GM18870 (cell line): ENCODE results near the gene MAP1LC3B2.

Source experiments
- ATAC-seq: cut with Tn5 transposase; IDR thresholded peaks from one replicate; pipeline ENCODE4 v1.9.1; 2021; ENCODE audit warnings: moderate library complexity; ENCODE audit not compliant: unreplicated experiment

The MAP1LC3B2 gene

DNA sequence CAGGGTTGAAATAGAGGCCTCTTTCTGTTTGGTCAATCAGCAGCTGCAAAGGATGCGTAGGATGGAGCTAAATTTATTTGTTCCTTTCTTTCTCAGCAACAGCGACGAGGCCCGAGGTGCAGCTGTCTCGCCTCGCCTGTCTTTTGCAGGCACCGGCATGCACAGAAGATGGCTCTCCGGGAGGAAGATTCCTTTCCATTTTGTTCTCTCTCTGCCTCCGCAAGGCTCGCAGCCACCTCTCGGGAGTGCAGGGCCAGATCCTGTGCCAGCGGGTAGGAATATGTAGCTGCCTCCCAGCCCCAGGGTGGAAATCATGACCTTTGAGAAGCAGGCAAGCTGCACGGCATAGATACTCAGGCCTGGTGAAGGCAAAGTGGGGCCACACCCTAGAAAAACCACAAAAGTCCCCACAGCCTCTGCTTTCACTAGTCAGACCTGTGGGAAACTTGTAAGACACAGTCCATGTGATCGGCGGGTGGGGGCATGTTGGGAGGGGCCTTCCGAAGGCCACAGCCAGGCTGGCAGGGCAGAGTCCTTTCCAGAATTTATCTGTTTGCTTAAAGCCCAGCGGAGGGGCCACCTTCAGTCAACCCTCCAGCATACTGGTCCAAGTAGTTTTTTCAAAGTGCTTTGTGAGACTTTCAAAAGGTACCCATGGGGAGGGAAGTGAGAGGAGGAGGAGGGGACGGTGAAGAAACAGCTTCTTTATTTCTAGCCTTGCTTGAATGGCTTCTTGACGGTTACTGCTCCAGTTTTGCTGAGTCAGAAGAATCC is at the start of gene MAP1LC3B2:
MAP1LC3B2 (plus strand) TSS at position 220 of the 774 bp plus-strand sequence. CDS start 16,562 bp downstream, outside the sequence.
- ATAC-seq, result peak; percentile 73

DNA sequence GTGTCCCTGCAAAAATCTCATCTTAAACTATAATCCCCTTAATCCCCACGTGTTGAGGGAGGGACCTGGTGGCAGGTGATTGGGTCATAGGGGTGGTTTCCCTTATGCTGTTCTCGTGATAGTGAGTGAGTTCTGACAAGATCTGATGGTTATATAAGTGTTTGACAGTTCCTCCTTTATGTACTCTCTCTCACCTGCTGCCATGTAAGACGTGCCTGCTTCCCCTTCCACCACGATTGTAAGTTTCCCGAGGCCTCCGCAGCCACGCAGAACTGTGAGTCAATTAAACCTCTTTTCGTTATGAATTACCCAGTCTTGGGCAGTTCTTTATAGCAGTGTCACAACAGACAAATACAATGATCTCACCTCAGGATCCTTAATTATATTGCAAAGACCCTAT is 45.2 kb upstream of the MAP1LC3B2 start:
- no peak for ATAC-seq

DNA sequence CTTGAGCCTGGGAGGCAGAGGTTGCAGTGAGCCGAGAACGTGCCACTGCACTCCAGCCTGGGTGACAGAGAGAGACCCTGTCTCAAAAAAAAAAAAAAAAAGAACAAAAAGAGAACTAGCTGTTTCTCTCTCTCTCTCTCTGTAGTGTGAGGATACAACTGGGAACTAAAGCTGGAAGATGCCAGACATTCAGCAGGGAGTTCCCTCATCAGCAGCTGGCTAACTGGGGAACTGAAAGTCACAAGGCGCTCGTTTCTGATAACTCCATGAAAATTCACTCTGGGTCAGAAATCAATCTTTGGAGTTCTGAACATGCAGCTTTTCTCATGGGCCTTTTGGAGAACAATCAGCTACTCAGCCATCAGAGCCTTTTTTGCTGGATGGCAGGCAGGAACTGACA is 43.5 kb upstream of the MAP1LC3B2 start:
- no peak for ATAC-seq

DNA sequence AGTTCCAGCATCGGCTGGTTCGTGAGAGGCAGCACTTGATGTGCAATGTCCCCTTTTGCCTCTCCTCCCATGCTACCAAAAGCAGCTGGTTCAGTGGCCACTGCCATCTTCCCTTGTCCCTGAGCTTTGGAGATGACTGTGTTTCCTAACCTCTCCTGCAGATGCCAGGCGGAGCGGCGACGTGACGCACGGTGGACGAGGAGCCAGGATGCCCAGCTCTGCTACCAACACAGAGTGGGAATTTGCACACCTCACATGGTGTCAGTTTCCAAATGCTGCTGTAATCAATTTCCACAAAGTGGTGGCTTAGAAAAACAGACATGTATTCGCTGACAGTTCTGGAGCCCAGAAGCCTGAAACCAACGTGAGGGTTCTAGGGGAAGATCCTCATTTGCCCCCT is 42.5 kb upstream of the MAP1LC3B2 start:
- no peak for ATAC-seq

DNA sequence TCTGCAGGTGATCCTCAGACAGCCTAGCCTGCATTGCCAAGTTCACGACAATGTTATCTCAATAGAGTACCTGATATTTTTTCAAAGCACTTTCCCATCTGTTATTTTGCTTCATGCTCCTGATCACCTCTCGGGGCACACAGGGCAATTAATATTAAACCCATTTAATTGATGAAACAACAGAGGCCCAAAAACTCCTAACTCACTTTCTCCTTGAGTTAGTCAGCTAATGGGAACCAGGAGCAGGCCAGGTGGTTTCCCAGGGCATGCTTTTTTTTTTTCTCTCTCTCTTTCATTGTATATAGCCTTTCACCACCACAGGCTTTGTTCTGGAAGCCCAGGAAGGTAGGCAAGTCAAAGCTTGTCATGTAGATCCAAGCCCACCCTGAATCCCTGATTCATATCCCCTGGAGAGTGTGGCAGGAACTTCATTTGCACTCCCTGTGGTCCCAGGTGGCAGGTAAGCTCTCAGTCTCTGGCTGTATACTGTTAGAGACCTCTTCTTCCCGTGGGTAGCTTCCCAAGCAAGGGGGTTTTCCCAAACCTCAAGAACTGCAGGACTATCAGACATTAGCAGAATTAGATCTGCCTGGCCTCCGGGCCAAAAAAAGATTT is 41.6 kb upstream of the MAP1LC3B2 start:
- ATAC-seq, result no peak

DNA sequence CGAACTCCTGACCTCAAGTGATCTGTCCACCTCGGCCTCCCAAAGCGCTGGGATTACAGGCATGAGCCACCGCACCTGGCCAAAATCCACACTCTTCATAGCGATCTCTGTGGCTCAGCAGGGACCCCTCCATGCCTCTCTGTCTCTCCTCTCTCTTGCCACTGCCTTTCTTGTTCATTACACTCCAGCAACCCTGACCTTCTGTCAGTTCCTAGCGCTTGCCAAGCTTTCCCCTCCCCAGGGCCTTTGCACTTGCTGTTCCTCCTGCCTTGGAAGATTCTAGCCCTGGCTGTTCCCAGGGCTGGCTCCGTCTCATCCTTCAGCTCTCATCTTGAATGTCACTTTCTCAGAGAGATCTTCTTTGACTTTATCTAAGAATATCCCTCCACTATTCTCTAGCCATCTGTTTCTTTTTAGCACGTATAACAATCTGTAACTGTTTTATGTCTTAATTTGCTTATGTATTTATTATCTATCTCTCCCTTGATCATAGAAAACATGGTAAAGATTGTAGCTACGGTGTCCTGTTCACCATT is 38.9 kb upstream of the MAP1LC3B2 start:
- no peak for ATAC-seq

DNA sequence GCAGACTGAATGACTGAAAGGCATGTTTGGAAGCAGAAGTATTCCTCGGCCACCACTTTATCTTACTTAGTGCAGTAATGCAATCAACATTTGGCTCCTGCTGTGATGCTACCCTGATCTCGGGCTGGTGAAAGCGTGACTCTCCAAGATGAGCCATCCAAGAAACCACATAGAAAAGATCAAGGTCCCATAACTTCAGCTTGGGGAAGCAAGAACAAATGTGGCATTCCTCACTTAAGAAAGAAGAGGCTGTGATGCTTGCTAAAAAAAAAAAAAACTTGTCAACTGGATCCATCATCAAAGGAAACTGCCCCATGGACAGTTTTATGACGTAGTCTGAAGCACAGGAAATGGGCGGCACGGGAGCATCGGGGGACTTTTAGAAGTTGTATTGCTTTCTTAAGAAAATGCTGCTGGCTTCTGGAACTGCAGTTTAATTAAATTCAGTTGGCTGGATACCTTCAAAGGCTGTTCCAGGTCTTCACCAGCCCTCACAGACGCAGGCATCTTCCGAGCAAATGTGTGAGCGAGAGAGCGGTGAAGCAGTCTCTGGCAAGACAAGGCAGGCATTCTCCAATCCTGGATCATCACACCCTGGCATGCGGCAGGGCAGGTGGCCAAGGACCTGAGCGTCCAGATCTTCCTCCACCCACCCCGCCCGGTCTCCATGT is 38.2 kb upstream of the MAP1LC3B2 start:
- ATAC-seq, result no peak

DNA sequence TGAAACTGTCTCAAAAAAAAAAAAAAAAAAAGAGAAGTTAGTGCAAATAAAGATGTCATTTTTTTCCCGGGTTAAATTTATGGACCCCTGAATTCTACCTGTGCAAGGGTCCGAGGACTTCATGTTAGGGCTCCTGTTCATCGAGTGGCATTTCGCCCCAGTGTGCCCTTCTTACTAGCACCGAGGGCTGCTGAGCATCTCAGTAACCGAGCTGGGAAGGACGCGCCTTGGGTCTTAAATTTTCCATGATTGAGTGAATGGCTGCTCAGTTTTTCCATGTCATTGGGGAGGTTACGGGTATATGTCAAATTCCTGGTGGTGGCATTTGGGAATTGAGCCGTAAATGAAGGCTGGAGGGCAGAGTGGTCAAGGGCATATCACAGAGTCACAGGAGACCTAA is 34.9 kb upstream of the MAP1LC3B2 start:
- ATAC-seq, result no peak

DNA sequence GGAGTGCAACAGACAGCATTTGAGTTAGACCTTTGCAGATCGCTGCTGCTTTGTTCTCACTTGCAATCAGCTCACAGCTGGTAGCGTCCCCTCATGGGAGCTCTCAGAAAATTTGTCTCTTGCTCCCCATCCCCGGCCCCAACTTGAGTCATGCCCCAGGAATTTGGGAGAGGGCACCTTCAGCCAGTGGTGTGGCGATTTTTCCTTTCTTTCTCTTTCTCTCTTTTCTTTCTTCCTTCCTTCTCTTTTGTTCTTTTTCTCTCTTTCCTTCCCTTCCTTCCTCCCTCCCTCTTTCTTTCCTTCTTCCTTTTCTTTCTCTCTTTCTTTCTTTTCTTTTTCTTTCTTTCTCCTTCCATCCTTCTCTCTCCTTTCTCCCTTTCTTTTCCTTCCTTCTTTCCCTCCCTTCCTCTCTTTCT is 34.2 kb upstream of the MAP1LC3B2 start:
- no peak for ATAC-seq

DNA sequence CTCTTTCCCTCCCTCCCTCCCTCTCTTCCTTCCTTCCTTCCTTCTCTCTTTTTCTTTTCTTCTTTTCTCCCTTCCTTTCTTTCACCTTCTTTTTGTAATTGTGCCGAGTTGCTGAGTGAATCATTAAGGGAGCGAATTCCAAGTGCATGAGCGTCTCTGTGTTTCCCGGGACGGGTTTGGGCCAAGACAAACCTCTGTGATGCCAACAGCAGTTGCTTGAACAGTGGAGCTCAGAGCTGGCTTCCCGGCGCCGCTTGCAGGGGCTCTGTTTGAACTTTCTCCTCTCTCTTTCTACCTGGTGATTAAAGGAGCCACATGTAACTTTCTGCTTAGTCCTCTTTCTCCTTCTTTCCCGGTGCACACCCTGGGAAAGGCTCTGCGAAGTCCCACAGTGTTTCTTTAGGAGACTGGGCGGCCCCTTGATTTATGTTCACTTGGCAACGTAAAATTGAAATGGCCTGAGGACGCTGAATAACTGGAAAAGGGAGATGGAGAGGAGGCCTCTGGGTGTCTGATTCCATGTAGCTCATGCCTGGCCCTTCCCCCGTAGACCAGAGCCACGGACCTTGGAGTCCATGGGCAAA is 33.7 kb upstream of the MAP1LC3B2 start:
- no peak for ATAC-seq

DNA sequence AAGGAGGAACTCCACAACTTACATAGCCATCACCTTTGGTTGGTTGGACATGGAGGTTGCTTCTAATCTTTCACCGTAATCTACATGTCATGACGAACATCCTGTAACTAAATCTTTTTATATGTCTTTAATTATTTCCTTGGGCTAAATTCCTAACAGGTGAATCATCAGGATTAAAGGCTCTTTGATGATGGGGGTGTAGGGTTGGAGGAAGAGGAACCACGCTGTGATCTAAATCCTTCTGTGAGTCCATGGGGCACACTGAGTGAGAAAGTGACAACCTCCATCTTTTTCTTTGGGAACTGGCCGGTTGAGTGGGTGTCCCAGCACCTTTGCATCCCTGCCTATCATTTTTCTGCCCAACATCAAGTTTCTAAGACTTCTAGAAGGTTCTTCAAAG is 31.1 kb upstream of the MAP1LC3B2 start:
- no peak for ATAC-seq

DNA sequence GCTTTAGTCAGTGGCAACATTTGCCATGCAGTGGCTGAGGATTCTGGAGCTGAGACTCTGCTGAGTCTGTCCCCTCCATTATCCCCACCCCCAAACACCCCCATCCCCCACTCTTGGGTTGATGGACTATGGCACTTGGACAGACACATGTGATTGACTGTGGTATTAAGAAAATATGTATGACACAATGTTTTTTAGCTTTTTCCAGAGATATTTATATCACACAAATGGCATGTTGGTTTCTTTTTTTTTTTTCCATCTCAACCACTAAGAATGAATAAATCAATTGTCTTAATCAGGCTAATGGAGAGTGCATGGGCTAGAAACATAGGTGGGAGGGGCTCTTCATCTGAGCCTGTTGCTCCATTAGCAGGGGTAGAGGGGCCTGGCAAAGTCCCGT is 30.7 kb upstream of the MAP1LC3B2 start:
- no peak for ATAC-seq

DNA sequence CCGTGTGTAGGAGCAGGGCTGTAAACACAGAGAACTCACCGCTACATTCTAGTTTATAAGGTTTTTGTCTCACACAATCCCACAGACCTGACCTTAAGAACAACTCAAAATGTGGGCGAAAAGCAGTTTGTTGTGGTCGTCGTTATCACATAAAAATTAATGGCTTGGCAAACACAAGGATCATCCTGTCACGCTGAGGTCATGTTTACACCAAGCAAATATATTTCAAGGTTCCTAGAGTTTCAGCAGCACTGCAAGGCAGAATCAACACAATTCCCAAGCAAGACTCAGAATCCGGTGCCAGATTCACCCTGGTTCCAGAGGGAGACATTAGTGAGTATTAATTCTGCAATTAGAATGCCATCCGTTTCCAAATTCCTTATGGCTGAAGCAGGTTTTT is 30.1 kb upstream of the MAP1LC3B2 start:
- no peak for ATAC-seq

DNA sequence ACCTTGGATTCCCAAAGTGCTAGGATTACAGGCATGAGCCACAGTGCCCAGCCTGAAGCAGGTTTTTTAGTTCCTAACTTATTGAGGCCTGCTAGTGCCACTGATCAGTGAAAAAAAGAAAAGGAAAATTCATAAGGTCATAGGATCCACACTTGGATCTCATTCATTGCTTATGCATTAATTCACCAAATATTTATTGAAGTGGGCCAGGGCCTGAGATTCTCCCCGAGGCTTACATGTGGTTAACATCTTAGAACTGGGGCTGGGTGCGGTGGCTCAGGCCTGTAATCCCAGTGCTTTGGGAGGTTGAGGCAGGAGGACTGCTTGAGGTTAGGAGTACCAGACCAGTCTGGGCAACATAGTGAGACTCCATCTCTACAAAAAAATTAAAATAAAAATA is 29.5 kb upstream of the MAP1LC3B2 start:
- no peak for ATAC-seq

DNA sequence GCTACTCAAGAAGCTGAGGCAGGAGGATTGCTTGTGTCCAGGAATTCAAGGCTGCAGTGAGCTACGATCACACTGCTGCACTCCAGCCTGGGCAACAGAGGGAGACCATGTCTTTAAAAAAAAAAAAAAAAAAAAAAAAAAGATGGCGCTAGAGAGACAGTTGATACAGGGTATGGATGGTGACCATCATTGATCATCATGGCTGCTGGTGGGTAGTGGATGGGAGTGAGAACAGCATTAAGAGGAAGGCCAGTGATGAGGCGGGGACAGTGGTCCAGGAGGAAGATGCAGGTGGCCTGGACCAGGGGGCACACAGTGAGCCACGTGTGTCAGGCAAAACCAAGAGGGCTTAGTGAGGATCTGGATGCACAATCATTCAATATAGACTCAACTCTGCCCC is 26.8 kb upstream of the MAP1LC3B2 start:
- ATAC-seq, result no peak

DNA sequence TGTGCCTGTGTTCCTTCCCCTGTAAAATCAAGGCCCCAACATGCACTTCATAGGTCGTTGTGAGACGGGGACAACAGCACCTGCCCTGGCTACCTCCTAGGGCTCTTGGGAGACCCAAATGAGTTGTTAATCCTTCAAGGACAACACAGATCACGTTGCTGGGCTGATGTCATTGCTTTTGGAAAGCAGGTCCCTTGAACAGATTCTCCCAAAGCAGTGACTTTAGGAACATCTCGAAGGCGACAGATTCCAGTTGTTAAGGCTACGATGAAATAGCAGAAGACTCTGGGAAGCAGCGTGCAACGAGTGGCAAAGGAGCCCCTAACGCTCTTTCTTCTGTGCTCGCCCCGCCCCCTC is 26.2 kb upstream of the MAP1LC3B2 start:
- ATAC-seq, result no peak

DNA sequence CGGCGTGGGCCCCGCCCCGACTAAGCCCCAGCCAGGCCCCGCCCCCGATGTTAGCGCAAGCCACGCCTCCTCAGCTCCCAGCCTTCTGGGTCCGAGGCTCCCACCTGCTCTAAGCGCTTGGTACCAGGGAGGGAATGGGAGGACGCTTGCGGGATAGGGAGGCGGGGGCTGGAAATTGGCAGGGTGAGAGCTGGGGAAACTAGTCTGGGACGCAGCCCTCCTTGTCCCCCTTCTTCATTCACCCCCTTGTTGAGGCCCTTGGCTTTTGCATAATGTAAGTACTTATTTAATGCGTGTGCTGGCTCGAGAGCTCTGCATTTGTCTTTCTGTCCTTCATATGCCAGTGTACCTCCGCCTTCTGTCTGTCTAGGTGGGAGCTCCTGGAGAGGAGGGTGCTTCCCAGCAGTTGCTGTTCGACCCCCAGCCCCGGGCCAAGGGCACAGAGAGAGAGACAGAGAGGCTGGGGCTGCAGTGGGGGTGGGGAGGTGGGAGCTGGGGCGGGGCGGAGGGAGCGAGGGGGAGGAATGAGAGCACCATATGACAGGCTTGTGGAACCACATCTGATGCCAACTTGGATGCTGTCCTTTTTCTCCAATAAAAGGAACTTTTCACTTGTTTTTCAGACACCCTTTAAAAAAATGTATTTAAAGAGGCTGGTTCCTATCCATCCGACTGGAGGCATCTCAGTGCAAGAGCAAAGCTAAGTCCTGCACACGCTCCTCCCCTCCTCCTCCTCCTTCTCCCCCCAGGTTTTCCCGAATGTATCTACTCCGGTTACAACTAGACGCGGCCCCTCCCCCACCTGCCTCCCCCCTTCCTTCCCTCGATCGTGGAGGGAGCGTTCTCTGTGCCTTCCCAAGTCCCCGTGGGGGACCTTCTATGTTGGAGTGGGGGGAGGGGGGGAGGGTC is 25.6 kb upstream of the MAP1LC3B2 start:
- ATAC-seq, result no peak

DNA sequence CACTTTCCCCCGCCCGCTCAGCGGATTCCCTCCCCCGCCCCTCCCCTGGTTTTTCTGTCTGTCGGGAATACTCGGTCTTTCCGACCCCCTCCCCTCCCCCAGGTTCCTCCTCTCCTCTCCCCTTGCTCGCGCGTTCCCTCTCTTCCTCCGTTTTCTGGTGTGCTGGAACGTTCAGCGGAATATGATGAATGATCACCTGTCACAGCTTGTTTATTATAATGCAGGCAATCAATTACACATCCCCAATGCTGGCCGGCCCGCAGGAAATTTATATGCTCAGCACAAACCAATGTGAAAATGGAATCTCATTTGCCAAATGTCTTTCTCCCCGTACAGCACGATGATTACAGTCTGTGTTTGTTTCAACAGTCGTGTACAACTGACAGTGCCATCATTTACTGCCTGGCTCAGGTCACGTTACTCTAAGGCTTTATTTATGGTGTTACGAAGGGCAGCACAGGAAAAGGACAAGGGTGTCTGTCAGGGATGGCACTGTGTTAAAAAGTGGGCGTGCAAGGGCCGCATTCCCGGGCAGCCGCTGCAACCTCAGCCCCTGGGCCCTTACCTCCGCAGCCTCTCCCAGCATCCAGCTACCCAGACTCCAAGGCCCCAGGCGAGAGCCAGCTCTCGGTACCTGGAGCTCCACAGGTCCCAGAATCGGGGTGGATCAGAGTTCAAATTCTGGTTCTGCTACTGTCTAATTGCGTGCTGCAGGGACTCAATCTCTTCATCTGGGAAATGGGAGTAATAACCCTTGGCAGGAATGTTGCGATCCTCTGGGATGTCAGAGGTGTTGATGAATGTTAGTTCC is 24.7 kb upstream of the MAP1LC3B2 start:
- no peak for ATAC-seq

DNA sequence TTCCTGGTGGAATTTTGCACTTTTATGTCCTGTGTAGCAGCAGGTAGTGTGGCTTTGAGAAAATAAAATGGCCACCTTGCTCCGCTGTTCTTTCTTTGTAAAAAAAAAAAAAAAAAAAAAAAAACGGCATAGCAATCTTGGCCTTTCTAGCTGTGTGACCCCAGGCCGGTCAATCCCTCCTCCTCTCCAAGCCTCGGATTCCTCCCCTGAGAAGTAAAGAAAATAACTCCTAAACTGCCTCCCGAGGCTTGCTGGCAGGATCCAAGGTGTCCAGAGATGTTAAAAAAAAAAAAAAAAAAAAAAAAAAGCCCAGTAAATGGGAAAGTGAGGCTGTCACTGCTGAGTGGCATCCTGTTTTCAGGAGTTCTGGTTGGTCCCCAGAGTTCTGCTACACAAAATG is 23.9 kb upstream of the MAP1LC3B2 start:
- ATAC-seq, result no peak
